DMS53 (cell line): Measurements from ENCODE around the gene AGT.
A peak's percentile ranks its signal among the peaks of the same experiment; 100 is the strongest.
"Not testable (repeated sequence)": the region's sequence is repeated elsewhere in the genome, so short reads cannot be mapped to it uniquely, and the experiment has no call there.

Experiments
- DNase-seq: peaks from one replicate; lab custom pipeline; 2025; lab: John Stamatoyannopoulos, UW

Gene AGT

DNA sequence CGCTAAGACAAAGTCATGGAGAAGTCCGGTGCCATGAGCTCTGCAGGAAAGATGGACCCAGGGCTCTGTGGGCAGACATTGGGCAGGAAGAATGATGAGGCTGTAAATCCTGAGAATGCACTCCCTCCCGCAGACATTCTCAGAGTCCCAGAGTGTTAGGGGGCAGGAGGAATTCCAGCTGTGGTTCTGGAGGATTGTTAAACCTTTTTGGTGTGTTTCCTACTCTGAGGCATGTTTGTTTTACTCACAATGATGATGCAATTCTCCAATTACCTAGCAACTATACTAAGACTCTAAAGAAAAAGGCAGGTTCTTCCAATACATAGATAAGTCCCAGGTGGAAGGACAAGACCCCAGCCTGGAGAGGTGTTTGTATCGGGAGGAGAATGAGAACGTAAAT lies 30.5 kb upstream of the AGT start:
- DNase-seq: peak; percentile 48

- DNase-seq: peak; percentile 28
Observed at GRCh38 chr1:230743899-230744298, 30.0 kb upstream of the AGT start.

GRCh38 chr1:230739564-230740290 lies 25.8 kb upstream of the AGT start:
- DNase-seq: no peak

- DNase-seq: no peak
Observed at GRCh38 chr1:230737622-230738262, 23.8 kb upstream of the AGT start.

DNA sequence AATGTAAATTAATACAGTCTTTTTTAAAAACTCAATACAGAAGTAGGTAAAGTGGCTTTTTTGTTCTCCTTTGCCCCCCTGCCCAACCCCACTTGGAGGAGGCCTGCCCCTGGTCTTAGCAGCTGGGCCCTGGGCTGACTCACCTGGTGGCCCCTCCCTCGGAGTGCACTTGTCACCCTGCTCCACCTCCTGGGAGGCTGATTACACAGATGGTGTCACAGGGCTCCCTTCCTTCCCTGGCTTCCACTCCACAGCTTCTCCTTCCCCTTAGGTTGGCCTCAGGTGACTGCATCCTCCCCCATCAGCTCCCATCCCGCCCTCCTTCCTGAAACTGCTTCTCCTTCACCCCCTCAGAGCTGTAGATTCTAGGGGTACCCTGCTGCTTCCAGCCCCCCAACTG lies 21.5 kb upstream of the AGT start:
- peak; percentile 98 for DNase-seq

- peak; percentile 87 for DNase-seq
Observed at GRCh38 chr1:230730977-230731376, 17.1 kb upstream of the AGT start.

DNA sequence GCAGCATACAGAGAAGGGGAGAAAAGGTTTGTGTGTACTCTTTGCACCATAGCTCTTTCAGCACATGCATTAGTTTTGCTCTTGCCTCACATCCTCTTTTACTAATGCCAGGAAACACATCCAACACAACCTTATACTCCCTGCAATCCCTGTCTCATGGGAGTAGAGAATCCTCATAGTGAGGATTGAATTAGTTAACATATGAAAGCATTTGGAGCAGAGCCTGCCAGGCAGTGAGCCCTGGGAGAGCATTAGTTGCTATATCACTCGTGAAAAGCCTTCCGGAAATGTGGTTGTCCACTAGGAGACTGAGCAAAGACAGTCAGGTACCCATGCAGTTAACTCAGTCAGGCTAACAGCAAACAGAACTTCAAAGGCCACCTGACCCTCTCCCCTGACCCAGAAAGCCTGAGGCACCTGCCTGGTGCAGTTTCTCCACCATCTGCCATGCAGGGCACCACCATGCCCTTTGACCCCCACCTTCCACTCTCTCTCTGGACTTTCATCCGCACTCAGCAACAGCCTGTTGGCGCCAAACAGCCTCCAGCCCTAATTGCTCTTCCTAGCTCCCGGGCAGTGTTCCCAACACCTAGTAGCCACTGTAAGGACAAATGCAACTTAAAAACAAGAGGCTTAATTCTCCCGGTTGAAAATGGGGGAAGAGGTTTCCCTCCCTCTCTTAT lies 14.9 kb upstream of the AGT start:
- peak; percentile 91 for DNase-seq

DNA sequence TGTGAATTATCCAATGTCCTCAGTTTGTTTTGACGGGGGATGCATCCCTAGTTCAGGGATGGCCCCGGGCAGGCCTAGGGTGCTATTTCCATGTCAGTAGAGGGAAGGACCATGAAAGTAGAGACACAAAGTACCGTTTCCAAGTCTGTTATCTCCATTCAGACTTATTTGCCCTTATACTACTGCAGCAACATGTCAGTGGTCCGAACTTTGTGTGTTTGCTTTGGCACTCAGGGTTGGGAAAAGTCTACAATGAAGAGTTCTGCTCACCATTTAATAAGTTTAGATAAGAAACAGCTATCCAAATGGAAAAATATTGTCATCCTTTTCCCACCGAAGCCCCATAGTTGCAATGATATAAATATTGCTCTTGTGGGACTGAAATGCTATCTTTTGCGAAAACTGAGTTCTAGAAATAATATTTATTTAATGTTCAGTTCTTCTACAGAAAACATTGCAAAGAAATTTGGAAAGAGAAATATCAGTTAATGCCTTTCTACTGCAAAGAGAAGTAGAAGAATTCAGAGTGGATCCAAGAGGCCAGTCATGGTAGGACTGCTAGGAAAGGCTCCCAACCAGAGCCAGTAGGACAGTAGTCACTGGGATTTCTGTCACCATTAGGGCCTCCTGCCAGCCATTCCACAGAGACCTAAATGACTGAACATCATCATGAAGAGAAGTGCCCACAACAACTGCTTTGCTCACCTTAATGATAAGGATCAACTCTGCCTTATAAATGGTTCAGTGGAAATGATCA lies 11.5 kb upstream of the AGT start:
- DNase-seq: no peak

DNA sequence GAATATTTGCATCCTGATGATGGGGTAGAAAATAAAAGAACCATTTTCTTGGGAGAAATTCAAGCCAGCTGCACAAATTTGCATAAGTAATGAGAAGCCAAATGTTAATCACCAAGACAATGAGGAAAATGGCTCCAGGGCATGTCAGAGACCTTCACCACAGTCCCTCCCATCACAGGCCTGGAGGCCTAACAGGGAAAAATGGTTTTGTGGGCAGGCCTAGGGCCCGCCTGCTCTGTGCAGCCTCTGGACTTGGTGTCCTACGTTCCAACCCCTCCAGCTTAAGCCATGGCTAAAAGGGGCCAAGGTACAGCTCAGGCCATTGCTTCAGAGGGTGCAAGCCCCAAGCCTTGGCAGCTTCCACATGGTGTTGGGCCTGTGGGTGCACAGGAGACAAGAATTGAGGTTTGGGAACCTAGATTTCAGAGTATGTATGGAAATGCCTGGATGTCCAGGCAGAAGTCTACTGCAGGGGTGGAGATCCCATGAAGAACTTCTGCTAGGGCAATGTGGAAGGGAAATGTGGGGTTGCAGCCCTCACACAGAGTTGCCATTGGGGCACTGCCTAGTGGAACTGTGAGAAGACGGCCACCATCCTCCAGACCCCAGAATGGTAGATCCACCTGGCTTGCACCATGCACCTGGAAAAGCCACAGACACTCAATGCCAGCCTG lies 8.1 kb upstream of the AGT start:
- DNase-seq: not testable (repeated sequence)

DNA sequence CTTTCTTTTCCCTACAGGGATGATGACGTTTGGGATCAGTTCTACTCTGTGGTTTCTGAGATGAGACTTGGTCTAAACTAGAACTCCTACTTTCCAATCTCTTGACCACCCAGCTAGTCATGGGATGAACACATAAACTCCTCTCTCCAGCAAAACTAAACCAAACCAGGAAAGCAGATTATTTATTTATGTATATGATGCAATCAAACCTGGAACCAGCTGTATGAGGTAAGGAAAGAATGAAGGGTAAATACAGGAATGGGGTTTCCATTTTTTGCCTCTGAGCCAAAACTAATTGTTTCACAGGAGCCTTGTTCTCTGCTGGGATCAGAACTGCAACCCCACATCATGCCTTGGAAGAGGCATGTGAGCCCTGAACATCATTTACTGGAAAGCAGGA lies 3.3 kb upstream of the AGT start:
- DNase-seq: peak; percentile 25

- not testable (repeated sequence) for DNase-seq
Observed at GRCh38 chr1:230716453-230716852, 2.5 kb upstream of the AGT start.

DNA sequence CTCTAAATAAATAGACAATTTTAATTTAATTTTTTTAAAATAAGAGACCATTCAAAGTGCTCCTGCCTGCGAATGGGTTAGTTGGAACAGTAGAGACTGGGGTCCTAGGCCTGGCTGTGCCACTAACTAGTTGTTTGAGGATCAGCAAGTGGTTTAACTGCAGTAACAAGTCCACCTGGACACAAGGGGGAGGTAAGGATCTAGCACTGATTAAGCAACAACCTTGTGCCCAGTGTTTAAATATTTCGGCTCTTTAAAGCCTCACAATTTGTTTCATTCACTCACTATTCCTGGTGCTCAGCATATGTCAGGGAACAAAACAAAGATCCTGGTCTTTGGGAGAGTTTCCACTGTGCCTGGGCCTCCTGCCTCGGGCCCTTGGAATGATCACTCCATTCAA lies 1.6 kb upstream of the AGT start:
- peak; percentile 54 for DNase-seq

DNA sequence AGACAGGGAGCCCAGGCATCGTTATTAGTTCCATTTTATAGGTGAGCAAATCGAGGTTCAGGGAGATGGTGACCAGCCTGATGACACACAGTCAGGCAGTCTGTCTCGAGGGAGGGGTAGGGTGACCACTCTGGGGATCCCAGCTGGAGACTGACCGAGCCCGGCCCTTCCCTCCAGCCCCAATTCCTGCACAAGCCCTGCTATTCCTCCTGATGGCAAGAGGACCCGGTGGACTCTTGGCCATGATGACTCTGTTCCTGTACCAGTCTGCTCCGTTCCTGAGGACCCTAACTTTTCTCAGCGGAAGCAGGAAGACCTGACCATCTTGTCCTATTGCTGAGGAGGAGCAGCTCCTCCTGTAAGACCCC lies 391 bp downstream of the AGT start:
- peak; percentile 57 for DNase-seq

GRCh38 chr1:230713138-230713537 lies 784 bp downstream of the AGT start:
- no peak for DNase-seq

DNA sequence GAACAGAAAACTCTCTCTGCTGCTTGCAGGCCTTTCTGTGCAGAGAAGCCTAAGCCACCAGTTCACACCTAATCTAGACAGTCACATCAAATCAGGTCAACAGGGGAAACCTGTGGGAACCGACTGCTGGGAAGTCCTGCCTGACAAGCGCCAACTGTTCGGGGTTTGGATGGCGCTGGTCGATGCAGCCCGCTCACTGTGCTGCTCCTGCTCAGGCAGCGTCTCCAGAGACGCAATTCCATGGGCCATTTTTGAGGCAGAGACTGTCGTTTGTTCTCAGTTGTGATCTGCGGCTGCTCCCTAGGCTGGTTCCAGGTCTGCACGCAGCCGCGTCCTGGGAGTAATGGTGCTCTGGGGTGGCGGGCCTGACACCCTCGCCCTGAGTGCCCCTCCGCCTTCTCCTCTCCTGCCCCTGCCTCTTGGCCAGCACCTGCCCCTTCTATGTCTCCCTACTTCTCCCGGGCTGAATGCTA lies 1.4 kb downstream of the AGT start:
- no peak for DNase-seq

DNA sequence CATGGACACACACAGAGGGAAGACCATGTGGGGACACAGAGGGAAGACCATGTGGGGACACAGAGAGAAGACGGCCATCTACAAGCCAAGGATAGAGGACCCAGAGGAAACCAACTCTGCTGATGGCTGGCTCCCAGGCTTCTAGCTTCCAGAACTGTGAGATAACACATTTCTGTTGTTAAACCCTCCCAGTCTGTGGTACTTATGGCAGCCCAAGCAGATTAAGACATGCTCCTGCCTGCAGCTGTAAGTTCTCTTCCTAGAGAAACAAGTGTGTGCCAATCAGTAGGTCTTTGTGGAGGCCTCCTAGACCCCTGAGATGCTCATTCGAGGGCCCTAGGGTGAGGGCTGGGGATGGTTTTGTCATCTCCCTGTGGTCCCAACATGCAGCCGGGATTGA lies 2.7 kb downstream of the AGT start:
- DNase-seq: no peak

- no peak for DNase-seq
Observed at GRCh38 chr1:230710543-230710904, 3.4 kb downstream of the AGT start.

GRCh38 chr1:230709619-230710542 lies 4.0 kb downstream of the AGT start:
- no peak for DNase-seq

- no peak for DNase-seq
Observed at GRCh38 chr1:230708631-230709580, 5.0 kb downstream of the AGT start.
